Naive thymus-derived CD8-positive, alpha-beta T cell (primary cell): ENCODE results near the gene ARHGAP22. TPM values are rescaled to one million over a fixed set of nuclear protein-coding genes. Genes with fewer than 3 reads are reported as not detected.

Experiments
- ATAC-seq, 2 donors: fragments of 150-1000 bp; cut with Tn5 transposase in 1 of 2; sonication (Bioruptor Pico), chemical (Tn5 transposase) in 1 of 2; 1 replicate in 1 of 2; 2 replicates in 1 of 2; pipeline ENCODE4 v1.10.0; 2021; ENCODE audit warnings: mild to moderate bottlenecking in 2 of 2, moderate library complexity in 2 of 2
- POLR2A ChIA-PET: fragments of 350-600 bp; sonication (Branson Sonifier 250); formaldehyde crosslinking; loops from one replicate; lab custom pipeline; 2021; ENCODE audit warnings: antibody characterized with exemption; lab: Charles Lee
- DNase-seq, 10 donors: peaks; one replicate each; pipeline versions ENCODE4 v3.0.0 to v3.0.0-alpha.2; 2020 to 2022
- H3K27ac Mint-ChIP-seq, 10 donors: one replicate each; pipeline ENCODE4 v1.8.0; 2020 to 2022; ENCODE audit warnings: mild to moderate bottlenecking in 10 of 10, mixed read lengths in 10 of 10, moderate library complexity in 4 of 10, inconsistent platforms in 1 of 10
- H3K27me3 Mint-ChIP-seq, 5 donors: one replicate each; pipeline ENCODE4 v1.8.0; 2021 to 2022; ENCODE audit warnings: mixed read lengths in 5 of 5
- H3K36me3 Mint-ChIP-seq, 3 donors: one replicate each; pipeline ENCODE4 v1.8.0; 2020 to 2022; ENCODE audit warnings: mixed read lengths in 3 of 3, mild to moderate bottlenecking in 2 of 3, inconsistent platforms in 1 of 3
- H3K4me1 Mint-ChIP-seq, 4 donors: one replicate each; pipeline ENCODE4 v1.8.0; 2021 to 2022; ENCODE audit warnings: mixed read lengths in 4 of 4
- H3K4me3 Mint-ChIP-seq, 10 donors: one replicate each; pipeline ENCODE4 v1.8.0; 2020 to 2022; ENCODE audit warnings: mild to moderate bottlenecking in 10 of 10, mixed read lengths in 10 of 10, moderate library complexity in 6 of 10, inconsistent platforms in 1 of 10
- H3K9me3 Mint-ChIP-seq, 9 donors: one replicate each; pipeline ENCODE4 v1.8.0; 2020 to 2022; ENCODE audit warnings: mixed read lengths in 9 of 9, mild to moderate bottlenecking in 3 of 9, inconsistent platforms in 1 of 9, moderate library complexity in 1 of 9
- polyA plus RNA-seq, 3 donors: library from polyadenylated mRNA; unstranded; fragments of 300-500 nt; fragmentation: Illumina TruSeq; gene quantifications; one replicate each; pipeline ENCODE4 v1.2.3, GENCODE V29; 2021
- total RNA-seq, 8 experiments: library from RNA in 2 of 8; stranded (reverse) in 2 of 8; gene quantifications; one replicate each; pipeline ENCODE4 v1.2.3 and lab custom pipeline; 2021 to 2026

The ARHGAP22 gene
- total and polyA plus RNA-seq, 5 experiments from 2014 or later: 0.88 TPM; not detected in 4

DNA sequence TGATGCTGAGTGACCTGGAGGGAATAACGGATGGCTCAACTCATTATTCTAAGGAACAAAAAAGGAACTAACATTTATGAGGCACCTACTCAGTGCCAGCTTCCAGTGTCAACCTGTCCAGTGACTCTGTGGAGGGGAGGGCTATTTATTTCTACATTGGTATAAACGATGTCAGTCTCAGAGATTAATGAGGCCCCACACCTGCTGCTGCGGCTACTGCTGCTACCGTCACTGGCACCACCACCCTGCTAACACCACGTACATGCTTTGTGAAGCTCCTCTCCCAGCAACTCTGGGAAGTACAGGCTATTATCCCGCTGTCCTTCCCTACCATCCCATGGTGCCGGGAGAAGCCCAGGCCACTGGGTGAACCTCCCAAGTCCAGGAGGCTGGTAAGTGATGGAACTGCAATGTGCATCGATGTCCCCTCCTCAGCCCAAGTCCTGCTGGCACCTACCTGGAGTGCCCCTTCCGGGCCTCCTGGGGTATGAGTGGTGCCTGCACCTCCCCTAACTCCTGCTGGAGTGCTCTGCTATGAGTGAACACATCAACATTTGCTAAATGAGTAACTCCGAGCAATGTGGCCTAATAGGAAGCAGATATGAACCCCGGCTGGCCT is 101.5 kb downstream of the ARHGAP22 start:
- POLR2A ChIA-PET: no interaction called here
- no peak overlapping the region for H3K27ac Mint-ChIP-seq
- no peak overlapping the region for H3K4me3 Mint-ChIP-seq
- H3K9me3 Mint-ChIP-seq: no peaks in the 10 kb centered on the region
- H3K36me3 Mint-ChIP-seq: no peaks in the 10 kb centered on the region
- peaks cover 0 to 2% (median 0%) of the 10 kb centered on the region in 4 donors for H3K4me1 Mint-ChIP-seq
- DNase-seq (no peak), ATAC-seq (no peak)
- peaks cover 0 to 5% (median 2%) of the 10 kb centered on the region in 5 donors for H3K27me3 Mint-ChIP-seq

DNA sequence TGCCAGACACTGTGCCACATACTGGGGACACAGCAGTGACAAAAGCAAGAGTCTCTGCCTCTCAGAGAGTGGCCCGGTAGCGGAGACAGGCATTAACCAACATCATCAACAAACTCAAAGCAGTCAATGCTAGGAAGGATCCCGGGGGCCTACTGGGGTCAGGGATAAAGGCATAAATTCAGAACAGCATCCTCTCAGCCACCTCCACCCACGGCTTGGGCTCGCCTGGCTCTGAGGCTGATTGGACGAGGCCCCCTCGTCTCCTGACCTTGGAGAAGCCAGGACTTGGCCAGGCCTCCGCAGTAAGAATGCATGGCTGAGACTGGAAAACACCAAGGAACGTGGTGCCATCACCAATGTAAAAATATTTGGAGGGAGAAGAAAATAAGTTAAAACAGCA is 102.1 kb downstream of the ARHGAP22 start:
- peaks cover 0 to 2% (median 0%) of the 10 kb centered on the region in 4 donors for H3K4me1 Mint-ChIP-seq
- peaks cover 0 to 5% (median 2%) of the 10 kb centered on the region in 5 donors for H3K27me3 Mint-ChIP-seq
- POLR2A ChIA-PET: no interaction called here
- no peak overlapping the region for H3K27ac Mint-ChIP-seq
- DNase-seq (no peak), ATAC-seq (no peak)
- H3K36me3 Mint-ChIP-seq: no peaks in the 10 kb centered on the region
- no peaks in the 10 kb centered on the region for H3K9me3 Mint-ChIP-seq
- no peak overlapping the region for H3K4me3 Mint-ChIP-seq

DNA sequence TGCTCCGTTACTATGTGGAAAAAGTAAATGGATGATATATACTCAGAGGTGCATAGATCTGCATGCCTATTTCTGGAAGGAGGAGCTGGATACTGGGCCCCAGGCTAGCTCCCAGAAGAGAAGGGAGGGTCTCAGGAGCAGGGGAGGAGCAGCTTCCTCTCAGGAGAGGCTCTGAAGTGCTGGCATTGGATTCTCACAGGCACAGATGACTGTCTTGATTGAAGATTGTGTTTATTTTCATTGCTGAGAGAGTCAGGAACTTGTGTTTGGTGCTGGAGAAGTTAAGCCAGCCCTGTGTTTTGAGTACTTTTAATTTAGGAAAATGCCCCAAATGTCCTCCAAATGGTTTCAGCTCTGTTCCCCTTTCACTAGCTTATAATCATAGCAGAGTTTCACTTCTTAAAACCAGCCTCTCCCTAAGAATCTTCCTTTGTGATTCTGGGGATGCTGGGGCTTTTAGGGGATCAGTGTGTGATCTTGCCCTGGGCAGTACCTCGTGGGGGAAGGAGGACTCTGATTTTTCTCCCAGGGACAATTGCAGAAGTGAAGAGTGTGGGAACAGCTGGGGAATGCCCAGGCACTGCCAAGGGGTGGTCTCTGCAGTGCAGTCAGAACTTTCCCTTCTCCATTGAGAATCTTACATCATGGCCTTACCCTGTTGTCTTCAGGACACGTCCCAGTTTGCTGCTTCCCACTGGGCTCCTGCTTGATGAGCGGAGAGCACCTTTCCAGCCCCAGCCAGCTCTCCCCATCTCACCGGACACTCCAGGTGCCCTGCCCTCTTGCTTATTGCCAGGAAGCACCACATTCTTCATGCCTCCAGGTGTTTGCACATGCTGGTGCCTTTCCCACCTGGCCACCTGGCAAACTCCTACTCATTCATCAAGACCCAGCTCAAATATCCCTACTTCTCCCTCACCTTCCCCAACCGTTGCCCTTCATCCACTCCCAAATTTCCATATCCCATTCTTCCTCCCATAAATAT is 102.8 kb downstream of the ARHGAP22 start:
- DNase-seq (peak in 1 of 10 donors; percentile 7), ATAC-seq (no peak)
- no peak overlapping the region for H3K4me3 Mint-ChIP-seq
- H3K36me3 Mint-ChIP-seq: no peaks in the 10 kb centered on the region
- POLR2A ChIA-PET: no interaction called here
- peak overlapping the region in 1 of 10 donors; percentile 8 for H3K27ac Mint-ChIP-seq
- H3K27me3 Mint-ChIP-seq: peaks cover 2 to 7% (median 5%) of the 10 kb centered on the region in 5 donors
- H3K9me3 Mint-ChIP-seq: no peaks in the 10 kb centered on the region
- peaks cover 0 to 2% (median 0%) of the 10 kb centered on the region in 4 donors for H3K4me1 Mint-ChIP-seq

DNA sequence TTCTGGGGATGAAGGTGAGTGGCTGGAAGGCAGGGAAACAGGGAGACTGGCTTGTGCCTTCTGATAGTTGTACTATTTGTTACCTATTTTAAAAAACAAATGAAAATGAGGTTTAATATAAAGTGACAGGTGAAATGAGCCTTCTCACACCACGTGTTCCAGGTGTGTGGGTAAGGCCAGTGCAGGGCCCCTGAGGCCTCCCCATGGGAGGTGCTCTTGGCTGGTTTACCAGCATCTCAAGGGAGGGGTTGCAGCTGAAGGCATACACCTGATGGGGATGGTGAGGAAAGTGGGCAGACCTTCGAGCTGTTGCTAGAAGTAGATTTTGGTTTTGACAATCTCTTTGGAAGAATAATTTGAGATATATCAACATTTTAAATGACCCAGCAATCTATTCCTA is 103.6 kb downstream of the ARHGAP22 start:
- Mint-ChIP-seq H3K27ac (peak overlapping the region in 1 of 10 donors; percentile 8), H3K27me3 (peaks cover 2 to 13% (median 8%) of the 10 kb centered on the region in 5 donors), H3K36me3 (no peaks in the 10 kb centered on the region), H3K9me3 (no peaks in the 10 kb centered on the region), H3K4me3 (no peak overlapping the region), H3K4me1 (peaks cover 0 to 2% (median 0%) of the 10 kb centered on the region in 4 donors)
- POLR2A ChIA-PET: no interaction called here
- DNase-seq (no peak), ATAC-seq (no peak)

DNA sequence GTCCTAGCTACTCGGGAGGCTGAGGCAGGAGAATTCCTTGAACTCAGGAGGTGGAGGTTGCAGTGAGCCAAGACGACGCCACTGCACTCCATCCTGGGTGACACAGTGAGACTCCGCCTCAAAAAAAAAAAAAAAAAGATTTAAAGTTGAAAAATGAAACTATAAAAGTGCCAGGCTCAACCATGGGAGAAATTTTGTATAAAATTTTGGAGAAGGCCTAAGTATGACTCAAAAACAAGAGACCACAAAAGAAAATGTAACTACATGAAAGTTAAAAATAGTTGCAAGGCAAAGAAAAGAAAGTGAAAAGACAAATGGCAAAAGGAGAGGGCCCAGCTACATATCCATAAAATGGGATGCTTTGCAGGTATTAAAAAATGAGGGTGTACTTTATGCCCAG is 104.1 kb downstream of the ARHGAP22 start:
- H3K36me3 Mint-ChIP-seq: no peaks in the 10 kb centered on the region
- POLR2A ChIA-PET: no interaction called here
- H3K27ac Mint-ChIP-seq: no peak overlapping the region
- no peaks in the 10 kb centered on the region for H3K9me3 Mint-ChIP-seq
- ATAC-seq: no peak
- H3K4me1 Mint-ChIP-seq: no peaks in the 10 kb centered on the region
- no peak for DNase-seq
- H3K27me3 Mint-ChIP-seq: peaks cover 2 to 16% (median 8%) of the 10 kb centered on the region in 5 donors
- H3K4me3 Mint-ChIP-seq: no peak overlapping the region

DNA sequence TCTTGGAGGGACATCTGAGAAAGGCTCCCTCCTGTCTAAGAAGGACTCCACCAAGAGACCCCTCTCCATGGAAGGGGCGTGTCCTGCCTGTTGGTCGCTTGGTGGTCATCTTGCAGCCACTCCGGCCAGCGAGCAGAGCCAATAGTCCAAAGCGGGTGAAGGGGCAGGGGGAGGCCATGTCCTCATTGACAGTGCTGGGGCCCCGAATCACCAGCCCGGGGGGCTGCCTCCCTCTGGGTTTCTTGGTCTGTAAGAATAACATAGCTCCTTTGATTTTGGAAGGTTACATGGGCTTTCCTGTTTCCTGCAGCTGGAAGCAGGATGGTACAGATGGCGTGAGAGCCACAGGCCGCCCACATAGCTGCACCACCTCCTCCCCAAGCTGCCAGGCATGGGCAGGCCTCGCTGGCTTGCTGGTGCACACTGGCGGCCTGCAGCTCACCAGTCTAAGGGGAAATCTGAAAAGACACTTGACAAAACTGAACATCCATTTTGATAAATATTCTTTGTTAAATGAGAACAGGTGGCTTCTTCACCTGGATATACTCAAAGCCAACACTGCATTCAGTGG is 105.8 kb downstream of the ARHGAP22 start:
- peaks cover 6 to 11% (median 10%) of the 10 kb centered on the region in 4 donors for H3K4me1 Mint-ChIP-seq
- H3K36me3 Mint-ChIP-seq: no peaks in the 10 kb centered on the region
- no peaks in the 10 kb centered on the region for H3K9me3 Mint-ChIP-seq
- no peak overlapping the region for H3K27ac Mint-ChIP-seq
- DNase-seq (peak in 1 of 10 donors; percentile 2), ATAC-seq (no peak)
- H3K4me3 Mint-ChIP-seq: no peak overlapping the region
- H3K27me3 Mint-ChIP-seq: peaks cover 2 to 33% (median 20%) of the 10 kb centered on the region in 5 donors
- POLR2A ChIA-PET: no interaction called here

DNA sequence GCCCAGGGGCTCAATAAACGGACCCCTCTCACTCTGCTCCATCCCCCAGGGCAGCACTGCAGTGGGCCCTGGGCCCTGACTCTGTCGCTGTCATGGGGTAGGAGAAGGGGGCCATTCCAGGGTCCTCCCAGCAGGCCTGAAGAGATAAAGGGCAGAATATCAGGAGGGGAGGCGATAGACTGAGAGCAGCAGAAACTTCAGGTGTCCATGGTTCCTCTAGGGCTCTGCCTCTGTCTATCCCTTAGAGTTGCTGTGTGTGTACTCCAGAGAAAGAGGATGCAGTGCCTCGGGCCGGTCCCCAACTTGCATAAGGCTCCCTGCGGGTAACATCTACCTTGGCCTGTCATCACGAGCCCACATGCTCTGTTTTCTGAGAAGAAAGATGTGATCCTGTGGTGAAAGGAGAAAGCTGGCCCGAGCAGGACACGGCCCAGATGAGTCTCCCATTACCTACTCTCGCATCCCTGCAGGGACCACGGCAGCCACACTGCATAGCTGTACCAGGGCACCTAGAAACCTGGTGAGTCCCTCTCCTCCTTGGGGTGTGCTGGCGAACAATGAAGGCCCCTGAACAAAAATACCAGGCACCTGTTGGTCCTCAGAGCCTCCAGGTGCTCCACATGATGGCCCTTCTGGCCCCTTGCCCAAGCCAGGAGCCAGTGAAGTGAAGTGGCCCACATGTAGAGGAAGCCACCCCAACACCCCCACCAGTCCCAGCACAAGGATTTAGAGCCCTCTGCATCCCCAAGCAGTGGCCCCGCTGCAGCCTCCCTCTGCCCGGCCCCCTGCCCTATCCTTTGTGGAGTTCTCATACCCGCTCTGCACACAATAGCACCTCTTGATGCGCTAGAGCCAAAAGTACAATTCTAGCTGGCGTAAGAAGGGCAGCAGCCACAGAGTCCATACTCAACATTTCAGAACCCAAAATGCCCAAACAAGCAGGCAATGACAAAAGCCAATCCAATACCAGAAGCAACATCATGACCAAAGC is 106.8 kb downstream of the ARHGAP22 start:
- H3K27me3 Mint-ChIP-seq: peaks cover 2 to 35% (median 21%) of the 10 kb centered on the region in 5 donors
- DNase-seq (peak in 1 of 10 donors; percentile 6), ATAC-seq (no peak)
- H3K4me3 Mint-ChIP-seq: no peak overlapping the region
- POLR2A ChIA-PET: no interaction called here
- peaks cover 6 to 20% (median 14%) of the 10 kb centered on the region in 4 donors for H3K4me1 Mint-ChIP-seq
- no peaks in the 10 kb centered on the region for H3K36me3 Mint-ChIP-seq
- no peak overlapping the region for H3K27ac Mint-ChIP-seq
- H3K9me3 Mint-ChIP-seq: no peaks in the 10 kb centered on the region

DNA sequence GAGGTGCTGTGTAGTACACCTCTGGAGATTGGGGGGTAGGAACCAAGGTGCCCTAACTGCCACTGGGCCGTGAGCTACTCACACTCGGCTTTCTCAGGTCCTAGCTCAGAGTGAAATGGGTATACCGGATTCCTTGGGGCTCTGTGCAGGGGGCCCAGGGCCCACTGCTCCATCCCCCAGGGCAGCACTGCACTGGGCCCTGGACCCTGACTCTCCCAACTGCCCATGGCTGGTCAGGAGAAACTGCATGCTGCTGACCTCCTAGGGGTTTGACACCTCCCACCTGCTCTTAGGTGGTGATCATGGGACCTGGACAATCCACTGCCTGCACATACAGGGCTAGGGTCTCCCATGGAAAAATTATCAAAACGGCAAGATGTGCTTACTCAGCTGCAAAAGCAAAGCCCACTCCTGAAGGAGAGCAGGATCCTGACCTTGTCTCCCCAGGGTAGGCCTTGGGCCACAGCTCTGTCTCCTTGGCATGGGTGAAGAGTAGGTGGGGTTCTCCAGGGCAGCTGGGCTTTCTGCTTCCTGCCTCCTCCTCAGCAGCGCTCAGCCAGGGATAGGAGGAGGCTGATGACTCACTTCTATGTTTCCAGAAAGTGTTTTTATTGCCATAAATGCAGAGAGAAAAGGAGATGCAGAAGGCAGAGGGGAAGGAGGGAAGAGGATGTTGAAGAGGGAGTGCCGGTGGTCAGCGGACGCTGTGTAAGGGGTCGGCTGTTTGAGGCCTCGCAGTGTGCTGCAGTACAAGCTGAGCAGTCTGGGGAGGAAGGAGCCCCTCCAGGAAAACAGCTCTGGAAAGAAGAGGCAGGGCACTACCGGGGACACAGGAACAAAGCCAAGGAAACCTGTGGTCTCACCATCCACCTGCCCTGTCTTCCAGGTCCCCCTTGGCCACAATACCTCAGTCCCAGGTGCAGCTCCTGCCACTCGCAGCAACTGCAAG is 107.8 kb downstream of the ARHGAP22 start:
- Mint-ChIP-seq H3K9me3 (no peaks in the 10 kb centered on the region), H3K27ac (no peak overlapping the region), H3K36me3 (no peaks in the 10 kb centered on the region), H3K27me3 (peaks cover 2 to 35% (median 21%) of the 10 kb centered on the region in 5 donors), H3K4me1 (peaks cover 6 to 21% (median 14%) of the 10 kb centered on the region in 4 donors), H3K4me3 (no peak overlapping the region)
- POLR2A ChIA-PET: no interaction called here
- peak in 1 of 10 donors; percentile 5 for DNase-seq
- ATAC-seq: no peak

DNA sequence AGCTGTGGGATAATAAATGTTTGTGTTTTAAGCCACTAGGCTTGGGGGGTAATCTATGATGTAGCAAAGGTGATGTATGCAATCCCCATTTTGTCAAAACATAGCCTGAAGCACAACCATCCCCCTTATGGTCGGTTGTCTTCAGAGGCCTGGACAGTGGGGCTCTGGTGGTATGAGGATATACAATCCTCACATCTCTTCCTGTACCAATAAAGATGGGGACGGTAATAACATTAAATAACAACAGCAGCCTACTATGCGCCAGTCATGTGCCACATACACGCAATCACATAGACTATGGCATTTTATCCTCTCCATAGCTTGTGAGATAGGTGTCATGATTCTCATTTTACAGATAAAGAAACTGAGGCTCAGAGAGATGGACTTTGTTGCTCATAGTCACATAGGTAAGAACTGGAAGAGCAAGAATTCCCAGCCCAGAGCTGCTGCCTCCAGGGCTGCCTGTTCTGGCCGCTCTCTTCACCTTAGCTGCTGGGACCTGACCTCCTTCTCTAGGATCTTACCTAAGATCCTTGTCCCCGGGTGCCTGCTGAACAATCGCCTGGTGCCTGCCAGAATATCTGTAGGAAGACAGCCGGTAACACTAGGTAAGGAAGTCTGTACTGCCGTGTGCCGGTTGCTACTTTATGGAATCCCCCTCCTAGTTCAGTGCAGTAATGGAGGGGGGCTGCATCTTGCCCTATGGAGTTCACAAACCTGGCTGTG is 108.6 kb downstream of the ARHGAP22 start:
- DNase-seq: no peak
- no peaks in the 10 kb centered on the region for H3K36me3 Mint-ChIP-seq
- peaks cover 6 to 21% (median 14%) of the 10 kb centered on the region in 4 donors for H3K4me1 Mint-ChIP-seq
- no peak overlapping the region for H3K4me3 Mint-ChIP-seq
- no peak for ATAC-seq
- H3K9me3 Mint-ChIP-seq: no peaks in the 10 kb centered on the region
- POLR2A ChIA-PET: no interaction called here
- no peak overlapping the region for H3K27ac Mint-ChIP-seq
- H3K27me3 Mint-ChIP-seq: peaks cover 2 to 38% (median 22%) of the 10 kb centered on the region in 5 donors

DNA sequence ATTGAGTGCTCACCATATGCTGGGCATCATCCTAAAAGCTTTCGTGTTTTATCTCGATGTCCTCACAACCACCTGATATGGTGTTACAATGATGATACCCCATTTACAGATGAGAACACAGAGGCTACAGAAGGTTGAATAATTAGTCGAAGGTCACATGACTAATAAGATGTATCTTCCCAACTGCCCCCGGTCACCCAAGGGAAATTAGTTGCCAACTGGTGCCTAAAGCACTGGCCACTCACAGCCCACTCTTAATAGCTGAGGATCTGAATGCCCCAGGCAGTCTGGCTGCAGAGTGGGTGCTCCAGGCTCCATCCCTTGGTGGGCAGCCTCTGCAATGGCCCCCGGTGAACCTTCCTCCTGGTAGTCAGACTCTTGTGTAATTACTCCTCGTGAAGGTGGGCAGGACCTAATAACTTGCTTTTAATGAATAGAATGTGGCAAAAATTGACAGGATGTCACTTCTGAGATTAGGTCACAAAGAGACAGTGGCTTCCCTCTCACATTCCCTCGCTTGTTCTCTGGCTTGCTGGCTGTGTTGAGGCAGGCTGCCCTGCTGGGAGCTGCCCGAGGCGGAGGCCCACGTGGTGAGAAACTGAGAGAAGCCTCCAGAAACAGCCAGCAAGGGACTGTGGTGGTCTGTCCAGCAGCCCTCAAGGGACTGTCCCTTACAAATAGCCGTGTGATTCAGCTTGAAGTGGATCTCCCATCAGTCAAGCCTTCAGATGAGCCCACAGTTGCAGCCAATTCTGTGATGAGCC is 109.4 kb downstream of the ARHGAP22 start:
- no peak overlapping the region for H3K27ac Mint-ChIP-seq

More for the DNA sequence above, 109.4 kb downstream of the ARHGAP22 start:
- Mint-ChIP-seq H3K27me3 (peaks cover 2 to 46% (median 29%) of the 10 kb centered on the region in 5 donors), H3K9me3 (no peaks in the 10 kb centered on the region), H3K4me1 (peaks cover 6 to 21% (median 14%) of the 10 kb centered on the region in 4 donors), H3K4me3 (no peak overlapping the region), H3K36me3 (no peaks in the 10 kb centered on the region)
- DNase-seq (no peak), ATAC-seq (no peak)
- POLR2A ChIA-PET: no interaction called here
